AG09309 (cell line): ENCODE results near the gene PLD4.

ENCODE experiments used
- DNase-seq: peaks from one replicate; pipeline ENCODE4 v3.0.0-alpha.2; 2010; ENCODE audit warnings: low read depth
- H3K4me3 ChIP-seq: 2 replicates; pipeline ENCODE4 v1.5.1; 2011; ENCODE audit warnings: mild to moderate bottlenecking, low read depth, low read length, moderate library complexity; ENCODE audit not compliant: control insufficient read depth
- TF ChIP-seq, protein P1 (sequence below): IDR thresholded peaks from 2 replicates; pipeline ENCODE4 v1.5.1; 2011; ENCODE audit warnings: mild to moderate bottlenecking, low read depth, low read length, inconsistent platforms; ENCODE audit not compliant: insufficient read depth, control insufficient read depth; ENCODE audit errors: missing control alignments

The PLD4 gene

DNA sequence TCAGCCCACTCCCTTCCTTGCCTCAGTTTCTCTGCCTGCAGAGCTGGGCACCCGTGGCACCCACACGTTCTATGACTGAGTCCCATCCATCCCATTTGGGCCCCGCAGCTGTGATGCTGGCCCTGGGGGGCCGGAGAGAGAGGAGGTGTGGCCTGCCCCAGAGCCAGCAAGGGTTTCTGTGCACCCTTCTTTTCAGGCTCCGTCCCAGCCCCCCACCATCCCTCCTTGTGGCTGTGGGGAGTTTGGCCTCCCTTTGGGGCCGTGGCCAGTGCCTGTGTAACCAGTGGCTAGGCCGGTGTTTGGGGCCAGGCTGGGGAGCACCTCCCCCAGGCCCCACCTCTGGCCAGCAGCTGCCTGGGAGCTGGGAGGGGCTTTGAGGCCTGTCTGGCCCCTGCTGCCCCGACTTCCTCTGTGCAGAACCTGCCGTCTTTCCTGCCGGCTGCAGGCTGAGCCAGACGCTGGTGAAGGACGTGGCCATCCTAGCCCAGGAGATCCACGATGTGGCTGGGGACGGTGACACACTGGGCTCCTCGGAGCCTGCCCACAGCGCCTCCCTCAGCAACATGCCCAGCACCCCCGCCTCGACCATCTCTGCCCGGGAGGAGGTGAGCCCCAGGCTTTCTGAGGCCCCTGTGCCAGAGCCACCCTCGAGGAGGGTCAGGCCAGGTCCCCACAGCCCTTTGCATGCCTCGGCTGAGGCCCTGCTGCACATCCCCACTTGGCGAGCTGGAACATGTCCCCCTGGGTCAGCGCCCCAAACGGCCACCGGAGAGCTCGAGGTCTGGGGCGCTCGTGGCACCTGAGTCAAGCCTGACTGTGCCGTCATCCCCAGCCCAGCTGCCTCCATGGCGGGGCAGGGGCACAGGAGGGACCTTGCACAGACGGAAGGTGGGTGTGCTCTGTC, 31.9 kb upstream of the PLD4 start:
- DNase-seq: no peak
- no peak overlapping the region for H3K4me3 ChIP-seq
- TF ChIP-seq, protein P1, sequence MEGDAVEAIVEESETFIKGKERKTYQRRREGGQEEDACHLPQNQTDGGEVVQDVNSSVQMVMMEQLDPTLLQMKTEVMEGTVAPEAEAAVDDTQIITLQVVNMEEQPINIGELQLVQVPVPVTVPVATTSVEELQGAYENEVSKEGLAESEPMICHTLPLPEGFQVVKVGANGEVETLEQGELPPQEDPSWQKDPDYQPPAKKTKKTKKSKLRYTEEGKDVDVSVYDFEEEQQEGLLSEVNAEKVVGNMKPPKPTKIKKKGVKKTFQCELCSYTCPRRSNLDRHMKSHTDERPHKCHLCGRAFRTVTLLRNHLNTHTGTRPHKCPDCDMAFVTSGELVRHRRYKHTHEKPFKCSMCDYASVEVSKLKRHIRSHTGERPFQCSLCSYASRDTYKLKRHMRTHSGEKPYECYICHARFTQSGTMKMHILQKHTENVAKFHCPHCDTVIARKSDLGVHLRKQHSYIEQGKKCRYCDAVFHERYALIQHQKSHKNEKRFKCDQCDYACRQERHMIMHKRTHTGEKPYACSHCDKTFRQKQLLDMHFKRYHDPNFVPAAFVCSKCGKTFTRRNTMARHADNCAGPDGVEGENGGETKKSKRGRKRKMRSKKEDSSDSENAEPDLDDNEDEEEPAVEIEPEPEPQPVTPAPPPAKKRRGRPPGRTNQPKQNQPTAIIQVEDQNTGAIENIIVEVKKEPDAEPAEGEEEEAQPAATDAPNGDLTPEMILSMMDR: no peak

DNA sequence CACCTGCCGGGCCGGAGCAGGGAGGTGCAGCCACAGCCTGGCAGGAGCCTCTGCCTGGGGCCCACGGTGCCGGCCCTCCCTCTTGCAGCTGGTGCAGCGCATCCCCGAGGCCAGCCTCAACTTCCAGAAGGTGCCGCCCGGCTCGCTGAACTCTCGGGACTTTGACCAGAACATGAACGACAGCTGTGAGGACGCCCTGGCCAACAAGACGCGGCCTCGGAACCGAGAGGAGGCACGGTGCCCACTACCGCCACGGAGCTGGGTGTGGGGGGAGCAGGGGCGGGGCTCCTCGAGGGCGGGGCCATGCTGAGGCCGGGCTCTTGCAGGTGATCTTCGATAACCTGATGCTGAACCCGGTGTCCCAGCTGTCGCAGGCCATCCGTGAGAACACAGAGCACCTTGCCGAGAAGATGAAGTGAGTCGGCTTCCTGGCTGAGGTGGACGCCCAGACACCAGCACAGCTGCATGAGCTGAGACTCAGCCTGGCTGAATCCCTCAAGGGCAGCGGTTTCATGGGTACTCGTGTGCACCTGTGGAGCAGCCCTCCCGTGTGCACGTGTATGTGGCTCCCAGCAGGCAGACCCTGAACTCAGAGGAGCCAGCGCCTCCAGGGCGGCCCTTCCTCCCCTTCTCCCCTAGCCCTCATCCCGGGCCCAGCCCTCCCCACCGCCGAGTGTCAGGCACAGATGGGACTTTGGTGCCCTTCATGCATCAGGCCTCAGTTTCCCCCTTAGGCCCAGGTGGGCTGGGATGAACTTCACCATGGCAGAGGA, 31.1 kb upstream of the PLD4 start:
- no peak overlapping the region for H3K4me3 ChIP-seq
- TF ChIP-seq, protein P1: no peak
- no peak for DNase-seq

DNA sequence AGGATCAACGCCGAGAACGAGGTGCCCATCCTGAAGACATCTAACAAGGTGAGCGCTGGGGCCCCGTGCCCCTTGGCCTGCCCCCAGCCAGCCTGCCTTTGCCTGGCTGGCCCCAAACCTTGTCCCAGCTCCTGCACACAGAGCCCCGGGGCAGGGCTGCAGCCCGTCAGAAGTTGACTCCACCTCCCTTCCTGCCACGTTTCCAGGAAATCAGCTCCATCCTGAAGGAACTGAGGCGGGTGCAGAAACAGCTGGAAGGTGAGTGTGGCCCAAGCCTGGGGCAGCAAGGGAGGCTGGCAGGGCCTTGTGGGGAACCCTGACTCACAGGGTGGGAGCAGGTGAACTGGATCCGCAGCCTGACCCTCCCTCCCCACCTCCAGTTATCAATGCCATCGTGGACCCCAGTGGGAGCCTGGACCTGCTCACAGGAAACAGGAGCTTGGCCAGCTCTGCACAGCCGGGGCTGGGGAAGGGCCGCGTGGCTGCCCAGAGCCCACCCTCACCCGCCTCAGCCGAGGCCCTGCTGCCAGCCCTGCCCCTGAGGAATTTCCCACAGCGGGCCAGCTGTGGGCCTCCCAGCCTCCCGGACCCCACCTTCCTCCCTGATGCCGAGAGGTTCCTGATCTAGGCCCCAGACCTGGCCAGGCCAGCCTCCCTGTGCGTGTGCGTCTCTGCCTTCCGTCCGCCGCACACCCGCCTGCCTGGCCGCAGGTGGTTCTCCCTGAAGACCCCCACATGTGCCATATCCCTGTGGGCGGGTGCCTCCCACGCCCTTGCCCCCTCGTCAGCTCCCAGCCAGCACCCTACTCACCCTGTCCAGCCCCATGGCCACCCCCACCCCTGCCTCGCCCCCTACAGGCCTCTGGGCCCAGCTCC, 30.1 kb upstream of the PLD4 start:
- TF ChIP-seq, protein P1: no peak
- DNase-seq: no peak
- no peak overlapping the region for H3K4me3 ChIP-seq

DNA sequence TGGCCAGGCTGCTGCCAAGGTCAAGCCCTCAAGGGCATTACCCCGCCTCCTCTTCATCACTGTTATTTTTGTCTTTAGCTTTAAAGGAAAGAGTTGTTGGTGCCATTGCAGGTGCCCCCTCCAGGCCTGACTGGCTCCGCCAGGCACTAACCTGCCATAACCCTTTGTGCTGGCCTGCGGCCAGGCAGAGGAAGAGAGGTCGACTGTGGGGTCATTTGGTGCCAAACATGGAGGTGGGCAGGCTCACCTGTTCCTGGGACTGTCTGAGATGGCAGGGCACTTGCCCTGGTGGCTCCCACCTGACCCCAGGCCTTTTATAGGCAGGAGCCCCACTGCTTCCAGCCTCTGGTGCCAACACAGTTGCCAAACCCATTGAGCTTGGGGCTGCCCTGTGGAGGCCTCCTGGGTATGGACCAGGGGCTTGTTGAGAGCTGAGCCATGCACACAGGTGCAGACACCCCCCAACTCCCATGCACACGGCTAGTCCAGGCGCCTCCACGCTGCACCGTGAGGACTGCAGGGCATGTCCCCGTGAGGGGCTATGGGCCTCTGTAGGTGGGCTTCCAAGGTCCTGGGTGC, 29.4 kb upstream of the PLD4 start:
- TF ChIP-seq, protein P1: no peak
- H3K4me3 ChIP-seq: no peak overlapping the region
- no peak for DNase-seq

DNA sequence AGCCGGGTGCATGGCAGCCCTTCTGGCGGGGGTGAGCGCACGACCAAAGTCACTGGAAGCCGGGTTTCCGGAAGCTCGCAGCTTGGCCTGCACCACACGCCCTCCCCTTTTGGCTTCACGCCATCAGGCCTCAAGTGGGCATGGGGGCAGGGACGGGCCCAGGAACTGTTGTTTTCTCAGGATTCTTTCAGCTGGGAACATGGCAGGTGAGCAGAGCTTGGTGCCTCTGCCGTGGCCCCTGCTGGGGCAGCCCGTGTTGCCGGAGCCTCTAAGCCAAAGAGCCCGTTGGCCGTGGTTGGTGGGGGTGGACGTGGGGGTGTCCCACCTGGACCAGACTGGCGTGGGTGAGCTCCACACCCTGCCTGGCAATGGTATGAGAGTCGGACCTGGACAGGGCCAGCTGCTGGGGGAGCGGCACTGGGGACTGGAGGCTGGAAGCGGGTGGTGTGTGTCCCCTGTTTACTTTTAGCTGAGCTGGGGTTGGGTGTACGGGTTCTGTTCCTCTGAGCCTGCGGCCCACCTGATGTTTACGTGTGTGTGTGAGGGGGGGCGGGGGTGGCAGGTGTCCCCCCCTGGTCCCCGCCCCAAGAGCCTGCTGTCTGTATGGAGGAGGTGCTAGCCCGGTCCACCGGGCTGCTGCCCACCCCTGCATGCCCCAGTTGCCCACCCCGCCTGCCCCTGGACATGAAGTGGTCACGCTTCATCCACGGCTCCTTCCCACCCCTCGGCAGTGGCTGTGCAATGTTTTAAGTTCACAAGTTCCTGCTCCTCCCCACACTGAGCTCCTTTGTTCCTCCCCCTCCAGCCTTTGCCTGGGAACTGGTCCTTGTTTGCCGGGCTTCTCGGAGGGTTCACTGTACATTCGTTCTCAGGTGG, 28.7 kb upstream of the PLD4 start:
- DNase-seq: no peak
- TF ChIP-seq, protein P1: no peak
- no peak overlapping the region for H3K4me3 ChIP-seq
